ENCODE data around the gene CSDE1. TPM values are rescaled to one million over a fixed set of nuclear protein-coding genes. Genes with fewer than 3 reads are reported as not detected.

The CSDE1 gene
- polyA plus RNA-seq, 1 of the 3 experiments (the other 2 are of a cell fraction) = 151 TPM

- Histone ChIP-seq H2AFZ (ENCODE audit: low read depth) (no peak overlapping the region), H3K9me3 (no peaks in the 10 kb centered on the region), H4K20me1 (ENCODE audit: insufficient read depth) (no peaks in the 10 kb centered on the region), H3K27me3 (ENCODE audit: insufficient read depth) (no peaks in the 10 kb centered on the region; the same call in 1 of the 2 replicates), H3F3A (replicated peaks; ENCODE audit: insufficient read depth) (no peaks in the 10 kb centered on the region), H3K4me2 (no peak overlapping the region), H3K36me3 (replicated peaks in 1 of 2; ENCODE audit: control insufficient read depth in 1 of 2, insufficient read depth in 2 of 2, low read length in 1 of 2) (no peaks in the 10 kb centered on the region), H3K9ac (no peak overlapping the region), H3K4me1 (ENCODE audit: control insufficient read depth in 1 of 2, insufficient read depth in 2 of 2, low read depth in 1 of 2, low read length in 1 of 2) (peaks cover 0 to 9% of the 10 kb centered on the region in 2 experiments; a peak in 1 of 4 replicates), H3K4me3 (ENCODE audit: low read depth in 2 of 2, low read length in 1 of 2) (no peak overlapping the region), H3K9me2 (no peaks in the 10 kb centered on the region), H3K79me2 (ENCODE audit: insufficient read depth) (no peaks in the 10 kb centered on the region), H3K27ac (ENCODE audit: low read depth in 2 of 2, low read length in 1 of 2) (no peak overlapping the region)
- ChIA-PET CTCF (interaction anchor here (0.6 to 2.5 kb wide), 3 partner anchors 11 to 912 kb away, joined by 3 to 16 read pairs (median 4); no protein-coding TSS in a partner anchor), POLR2A (no interaction called here)
- DNase-seq = no peak
- no peak for TF ChIP-seq ZBTB33 (IDR thresholded peaks at IDR 0.05; ENCODE audit: borderline replicate concordance, low read depth)
- TF ChIP-seq TEAD4 (IDR thresholded peaks at IDR 0.05; ENCODE audit: borderline replicate concordance, insufficient read depth) = no peak
- TF ChIP-seq YY1 (IDR thresholded peaks at IDR 0.05; ENCODE audit: low read depth) = no peak
- TF ChIP-seq RFX5 (IDR thresholded peaks at IDR 0.05; ENCODE audit: low read length) = no peak
- 58% methylated on average over 4 of the region's 4 CpGs for WGBS (ENCODE audit: low lambda C conversion rate)
These were observed 89.4 kb downstream of the CSDE1 start for GRCh38 chr1:114668373-114668772.

- Histone ChIP-seq H2AFZ (ENCODE audit: low read depth) (no peak overlapping the region), H3K4me1 (ENCODE audit: control insufficient read depth in 1 of 2, insufficient read depth in 2 of 2, low read depth in 1 of 2, low read length in 1 of 2) (peaks cover 0 to 9% of the 10 kb centered on the region in 2 experiments; a peak in 1 of 4 replicates), H3K9me3 (no peaks in the 10 kb centered on the region), H3K9ac (no peak overlapping the region), H3K9me2 (no peaks in the 10 kb centered on the region), H4K20me1 (ENCODE audit: insufficient read depth) (no peaks in the 10 kb centered on the region), H3K4me3 (ENCODE audit: low read depth in 2 of 2, low read length in 1 of 2) (no peak overlapping the region), H3F3A (replicated peaks; ENCODE audit: insufficient read depth) (no peaks in the 10 kb centered on the region), H3K79me2 (ENCODE audit: insufficient read depth) (no peaks in the 10 kb centered on the region), H3K36me3 (replicated peaks in 1 of 2; ENCODE audit: control insufficient read depth in 1 of 2, insufficient read depth in 2 of 2, low read length in 1 of 2) (no peaks in the 10 kb centered on the region), H3K4me2 (no peak overlapping the region), H3K27me3 (ENCODE audit: insufficient read depth) (peaks cover 9% of the 10 kb centered on the region; the same call in 1 of the 2 replicates), H3K27ac (ENCODE audit: low read depth in 2 of 2, low read length in 1 of 2) (no peak overlapping the region)
- no peak for TF ChIP-seq MEF2A (IDR thresholded peaks at IDR 0.05; ENCODE audit: borderline replicate concordance, low read depth)
- no peak for TF ChIP-seq MXI1 (IDR thresholded peaks at IDR 0.05; ENCODE audit: low read depth, low read length)
- TF ChIP-seq SIN3A (IDR thresholded peaks at IDR 0.05; ENCODE audit: borderline replicate concordance, low read depth, low read length) = no peak
- TF ChIP-seq JUND (IDR thresholded peaks at IDR 0.05) = no peak
- no peak for TF ChIP-seq CHD2 (IDR thresholded peaks at IDR 0.05; ENCODE audit: low read length, partially characterized antibody)
- TF ChIP-seq GATA2 (CRISPR knock-in tag; IDR thresholded peaks at IDR 0.05) = no peak
- no peak for TF ChIP-seq TCF12 (IDR thresholded peaks at IDR 0.05)
- TF ChIP-seq EP300 (IDR thresholded peaks at IDR 0.05; ENCODE audit: borderline replicate concordance in 1 of 2, low read depth in 1 of 2, low read length in 1 of 2) = no peak
- no peak for TF ChIP-seq MAX (IDR thresholded peaks at IDR 0.05; ENCODE audit: low read depth)
- no peak for TF ChIP-seq REST (IDR thresholded peaks at IDR 0.05; ENCODE audit: low read depth, low read length)
- TF ChIP-seq RFX5 (IDR thresholded peaks at IDR 0.05; ENCODE audit: low read length) = no peak
- TF ChIP-seq RXRA (IDR thresholded peaks at IDR 0.05; ENCODE audit: borderline replicate concordance, low read depth) = no peak
- no peak for TF ChIP-seq EZH2phosphoT487 (IDR thresholded peaks at IDR 0.05; ENCODE audit: borderline replicate concordance, low read depth)
- no peak for TF ChIP-seq TEAD4 (IDR thresholded peaks at IDR 0.05; ENCODE audit: borderline replicate concordance, insufficient read depth)
- ChIA-PET POLR2A (no interaction called here), CTCF (interaction anchor here (1.5 kb wide), 1 partner anchor 90 kb away, joined by 3 read pairs; no protein-coding TSS in a partner anchor)
- WGBS (ENCODE audit: low lambda C conversion rate) = 38% methylated on average over 3 of the region's 3 CpGs
- no peak for DNase-seq
These were observed 90.8 kb downstream of the CSDE1 start for GRCh38 chr1:114666954-114667353.

Data from SK-N-SH (cell line).